Gastroesophageal sphincter (tissue), 3 donors: ENCODE measurements around the gene STARD3NL.

ENCODE experiments used
- EP300 ChIP-seq: sonication (generic); formaldehyde crosslinking; IDR thresholded peaks from one replicate; pipeline ENCODE4 v1.6.1; 2017; ENCODE audit warnings: antibody characterized with exemption, mild to moderate bottlenecking
- POLR2A ChIP-seq, 2 donors: fragments of 450-650 bp; IDR thresholded peaks; one replicate each; pipeline ENCODE4 v1.6.1; 2017; ENCODE audit warnings: antibody characterized with exemption in 2 of 2, mild to moderate bottlenecking in 2 of 2, moderate library complexity in 1 of 2
- TF ChIP-seq, protein P1 (sequence below), 4 experiments: fragments of 200-600 bp in 2 of 4; fragments of 450-650 bp in 2 of 4; sonication (generic) in 1 of 4; IDR thresholded peaks; one replicate each; pipeline ENCODE4 v1.5.1; 2017 to 2019; ENCODE audit warnings: antibody characterized with exemption in 4 of 4, mild to moderate bottlenecking in 2 of 4, moderate library complexity in 2 of 4

- TF ChIP-seq, protein P1, sequence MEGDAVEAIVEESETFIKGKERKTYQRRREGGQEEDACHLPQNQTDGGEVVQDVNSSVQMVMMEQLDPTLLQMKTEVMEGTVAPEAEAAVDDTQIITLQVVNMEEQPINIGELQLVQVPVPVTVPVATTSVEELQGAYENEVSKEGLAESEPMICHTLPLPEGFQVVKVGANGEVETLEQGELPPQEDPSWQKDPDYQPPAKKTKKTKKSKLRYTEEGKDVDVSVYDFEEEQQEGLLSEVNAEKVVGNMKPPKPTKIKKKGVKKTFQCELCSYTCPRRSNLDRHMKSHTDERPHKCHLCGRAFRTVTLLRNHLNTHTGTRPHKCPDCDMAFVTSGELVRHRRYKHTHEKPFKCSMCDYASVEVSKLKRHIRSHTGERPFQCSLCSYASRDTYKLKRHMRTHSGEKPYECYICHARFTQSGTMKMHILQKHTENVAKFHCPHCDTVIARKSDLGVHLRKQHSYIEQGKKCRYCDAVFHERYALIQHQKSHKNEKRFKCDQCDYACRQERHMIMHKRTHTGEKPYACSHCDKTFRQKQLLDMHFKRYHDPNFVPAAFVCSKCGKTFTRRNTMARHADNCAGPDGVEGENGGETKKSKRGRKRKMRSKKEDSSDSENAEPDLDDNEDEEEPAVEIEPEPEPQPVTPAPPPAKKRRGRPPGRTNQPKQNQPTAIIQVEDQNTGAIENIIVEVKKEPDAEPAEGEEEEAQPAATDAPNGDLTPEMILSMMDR (IDR thresholded peaks at IDR 0.05) = no peak
- TF ChIP-seq POLR2A (IDR thresholded peaks at IDR 0.05) = no peak
- TF ChIP-seq EP300 = no peak
Observed at GRCh38 chr7:38129162-38129561, 48.9 kb upstream of the STARD3NL start.
